HepG2 (cell line): ENCODE measurements around the gene INO80. TPM values are rescaled to one million over a fixed set of nuclear protein-coding genes. Genes with fewer than 3 reads are reported as not detected.

Experiments used
- AKAP8 ChIP-seq: sonication (generic); formaldehyde crosslinking; IDR thresholded peaks from 2 replicates; pipeline ENCODE4 v1.5.1; 2020; ENCODE audit warnings: mild to moderate bottlenecking, missing genetic modification reagents
- DNMT3B ChIP-seq: conservative IDR thresholded peaks from 2 replicates; pipeline ENCODE4 v1.6.1; 2016; ENCODE audit warnings: missing biosample characterization, control low read depth
- GATAD1 ChIP-seq: IDR thresholded peaks from 2 replicates; pipeline ENCODE4 v1.6.1; 2016; ENCODE audit warnings: missing genetic modification reagents, missing compliant biosample characterization
- HES4 ChIP-seq: sonication (generic); formaldehyde crosslinking; IDR thresholded peaks from 2 replicates; pipeline ENCODE4 v1.9.0; 2021; ENCODE audit warnings: mild to moderate bottlenecking, missing genetic modification reagents, borderline replicate concordance
- HHEX ChIP-seq: IDR thresholded peaks from 2 replicates; pipeline ENCODE4 v1.6.1; 2016; ENCODE audit warnings: control low read depth
- HMGA1 ChIP-seq: sonication (generic); formaldehyde crosslinking; conservative IDR thresholded peaks from 2 replicates; pipeline ENCODE4 v1.4.0; 2020; ENCODE audit warnings: missing genetic modification reagents
- HOXD1 ChIP-seq: sonication (generic); formaldehyde crosslinking; IDR thresholded peaks from 2 replicates; pipeline ENCODE4 v1.5.0; 2020; ENCODE audit warnings: missing genetic modification reagents
- KAT7 ChIP-seq: IDR thresholded peaks from 2 replicates; pipeline ENCODE4 v1.6.1; 2018; ENCODE audit warnings: borderline replicate concordance, missing compliant biosample characterization
- MBD4 ChIP-seq: IDR thresholded peaks from 2 replicates; pipeline ENCODE4 v1.6.1; 2012; ENCODE audit warnings: low read length, inconsistent platforms, borderline replicate concordance
- MBNL3 ChIP-seq: fragments of 250-450 bp; sonication (Bioruptor Pico); conservative IDR thresholded peaks from 2 replicates; pipeline ENCODE4 v1.8.0; 2022; ENCODE audit warnings: mild to moderate bottlenecking, inconsistent platforms
- RBAK ChIP-seq: sonication (generic); formaldehyde crosslinking; IDR thresholded peaks from 2 replicates; pipeline ENCODE4 v1.5.1; 2020; ENCODE audit warnings: mild to moderate bottlenecking, missing genetic modification reagents
- RFX1 ChIP-seq: fragments of 450-650 bp; IDR thresholded peaks from 2 replicates; pipeline ENCODE4 v1.6.1; 2017
- RFXANK ChIP-seq: IDR thresholded peaks from 2 replicates; pipeline ENCODE4 v1.6.1; 2016
- SMAD1 ChIP-seq: sonication (generic); formaldehyde crosslinking; IDR thresholded peaks from 2 replicates; pipeline ENCODE4 v1.4.0; 2020; ENCODE audit warnings: missing genetic modification reagents, low read depth, mild to moderate bottlenecking, borderline replicate concordance
- TCF7 ChIP-seq: sonication (generic); IDR thresholded peaks from 2 replicates; pipeline ENCODE4 v1.6.1; 2016; ENCODE audit warnings: antibody characterized with exemption, low read depth
- TOE1 ChIP-seq: sonication (generic); formaldehyde crosslinking; IDR thresholded peaks from 2 replicates; pipeline ENCODE4 v1.4.0; 2020; ENCODE audit warnings: mild to moderate bottlenecking, missing genetic modification reagents
- ZFP90 ChIP-seq: sonication (generic); formaldehyde crosslinking; IDR thresholded peaks from 2 replicates; pipeline ENCODE4 v1.8.0; 2022; ENCODE audit warnings: missing genetic modification reagents, mild to moderate bottlenecking, inconsistent platforms, borderline replicate concordance
- ZKSCAN1 ChIP-seq: fragments of 150-350 bp; IDR thresholded peaks from 2 replicates; pipeline ENCODE4 v1.6.1; 2014; ENCODE audit warnings: low read length
- ZNF260 ChIP-seq: sonication (generic); formaldehyde crosslinking; IDR thresholded peaks from 2 replicates; pipeline ENCODE4 v1.4.0; 2020; ENCODE audit warnings: missing genetic modification reagents, low read depth, mild to moderate bottlenecking, borderline replicate concordance
- ZNF33B ChIP-seq: sonication (generic); formaldehyde crosslinking; IDR thresholded peaks from 2 replicates; pipeline ENCODE4 v1.5.1; 2020; ENCODE audit warnings: mild to moderate bottlenecking, missing genetic modification reagents
- ZNF431 ChIP-seq: sonication (generic); formaldehyde crosslinking; IDR thresholded peaks from 2 replicates; pipeline ENCODE4 v1.9.0; 2022; ENCODE audit warnings: missing genetic modification reagents, low read depth, mild to moderate bottlenecking, borderline replicate concordance
- ZNF841 ChIP-seq: sonication (generic); formaldehyde crosslinking; IDR thresholded peaks from 2 replicates; pipeline ENCODE4 v1.8.1; 2023; ENCODE audit warnings: missing genetic modification reagents, borderline replicate concordance
- polyA plus RNA-seq, 8 experiments: library from polyadenylated mRNA; depleted of rRNA in 3 of 8; stranded (reverse) in 7 of 8; unstranded in 1 of 8; fragments of >200 nt; fragmentation: Illumina TruSeq in 4 of 8; extraction: Trizol in 4 of 8; gene quantifications; 2 replicates each; pipeline versions ENCODE4 v1.2.1 to v1.2.3, GENCODE V29; 2011 to 2016; ENCODE audit warnings: low read depth in 4 of 8, missing spikeins in 1 of 8, mixed read lengths in 1 of 8; ENCODE audit not compliant: insufficient read depth in 1 of 8
- total RNA-seq, 5 experiments: library from RNA; depleted of rRNA; stranded (reverse); fragments of >200 nt; fragmentation: Illumina TruSeq; extraction: Trizol; gene quantifications; 2 replicates each; pipeline ENCODE4 v1.2.3, GENCODE V29; 2016; ENCODE audit warnings: low read depth in 1 of 5
- TF ChIP-seq, protein P1 (sequence below): sonication (generic); formaldehyde crosslinking; IDR thresholded peaks from 2 replicates; pipeline ENCODE4 v1.8.0; 2022; ENCODE audit warnings: missing genetic modification reagents, mild to moderate bottlenecking, moderate library complexity, borderline replicate concordance
- TF ChIP-seq, protein P2 (sequence below): sonication (generic); formaldehyde crosslinking; IDR thresholded peaks from 2 replicates; pipeline ENCODE4 v1.5.0; 2020; ENCODE audit warnings: missing genetic modification reagents, mild to moderate bottlenecking, borderline replicate concordance
- TF ChIP-seq, protein P3 (sequence below): fragments of 450-650 bp; IDR thresholded peaks from 2 replicates; pipeline ENCODE4 v1.6.1; 2016

The INO80 gene
- total and polyA plus RNA-seq, 2 of the 13 experiments (the other 11 are each of a cell fraction or from before 2014, with no cell fraction given): 3.6 to 14.8 TPM

DNA sequence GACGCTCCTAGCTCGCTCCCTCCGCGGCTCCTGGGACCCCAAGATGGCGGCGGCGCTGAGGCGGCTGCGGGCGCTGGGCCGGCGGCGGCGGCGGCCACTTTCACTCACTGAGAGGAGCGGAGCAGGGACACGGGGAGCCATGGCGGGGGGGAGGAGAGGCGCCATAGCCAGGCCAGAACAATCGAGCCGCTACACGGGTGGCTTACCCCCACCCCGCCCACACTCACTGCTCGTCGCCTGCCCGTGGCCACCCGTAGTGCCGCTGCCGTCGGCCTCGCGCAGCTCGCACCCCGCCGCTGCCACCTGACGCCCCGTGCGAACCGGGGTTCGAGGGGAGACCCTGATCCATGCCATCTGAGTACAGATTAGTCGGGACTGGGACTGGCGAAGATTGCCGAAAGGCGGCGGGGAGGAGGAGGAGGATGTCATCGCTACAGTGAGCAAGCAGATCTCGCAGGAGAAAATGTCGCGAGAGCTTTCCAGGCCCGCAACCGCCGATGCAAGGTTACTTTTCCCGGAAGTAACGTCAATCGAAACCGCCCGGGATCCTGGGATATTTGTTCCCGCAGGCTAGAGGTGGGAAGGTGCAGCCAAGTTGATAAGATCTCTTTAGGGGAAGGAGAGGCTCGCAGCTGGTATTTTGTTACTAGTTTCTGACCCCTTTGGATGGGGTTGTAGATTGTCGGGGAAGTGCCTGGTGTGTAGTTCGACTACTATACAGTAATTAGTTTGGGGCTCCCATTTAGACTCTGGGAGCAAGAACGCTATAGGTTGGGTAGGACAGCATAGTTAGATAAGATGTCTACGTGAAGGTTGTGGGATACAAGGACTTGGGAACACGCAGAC is at the start of gene INO80 (continued):
- TF ChIP-seq, protein P1, sequence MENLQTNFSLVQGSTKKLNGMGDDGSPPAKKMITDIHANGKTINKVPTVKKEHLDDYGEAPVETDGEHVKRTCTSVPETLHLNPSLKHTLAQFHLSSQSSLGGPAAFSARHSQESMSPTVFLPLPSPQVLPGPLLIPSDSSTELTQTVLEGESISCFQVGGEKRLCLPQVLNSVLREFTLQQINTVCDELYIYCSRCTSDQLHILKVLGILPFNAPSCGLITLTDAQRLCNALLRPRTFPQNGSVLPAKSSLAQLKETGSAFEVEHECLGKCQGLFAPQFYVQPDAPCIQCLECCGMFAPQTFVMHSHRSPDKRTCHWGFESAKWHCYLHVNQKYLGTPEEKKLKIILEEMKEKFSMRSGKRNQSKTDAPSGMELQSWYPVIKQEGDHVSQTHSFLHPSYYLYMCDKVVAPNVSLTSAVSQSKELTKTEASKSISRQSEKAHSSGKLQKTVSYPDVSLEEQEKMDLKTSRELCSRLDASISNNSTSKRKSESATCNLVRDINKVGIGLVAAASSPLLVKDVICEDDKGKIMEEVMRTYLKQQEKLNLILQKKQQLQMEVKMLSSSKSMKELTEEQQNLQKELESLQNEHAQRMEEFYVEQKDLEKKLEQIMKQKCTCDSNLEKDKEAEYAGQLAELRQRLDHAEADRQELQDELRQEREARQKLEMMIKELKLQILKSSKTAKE (CRISPR knock-in tag): no peak
- TF ChIP-seq RBAK (CRISPR knock-in tag) (no peak), HHEX (CRISPR knock-in tag) (peak; percentile 22; the same call in 1 of the 2 replicates), MBD4 (no peak), ZNF841 (CRISPR knock-in tag) (no peak), TCF7 (no peak), ZNF33B (CRISPR knock-in tag) (no peak; the same call in 1 of the 2 replicates), SMAD1 (no peak), AKAP8 (CRISPR knock-in tag) (peak; percentile 42; the same call in 1 of the 2 replicates), HOXD1 (CRISPR knock-in tag) (no peak), HMGA1 (CRISPR knock-in tag) (no peak), KAT7 (peak; percentile 53; the same call in 1 of the 2 replicates), GATAD1 (CRISPR knock-in tag) (peak; percentile 83; the same call in 1 of the 2 replicates), DNMT3B (no peak; the same call in 1 of the 2 replicates), TOE1 (CRISPR knock-in tag) (no peak), ZNF260 (CRISPR knock-in tag) (no peak), ZNF431 (CRISPR knock-in tag) (no peak), ZFP90 (CRISPR knock-in tag) (no peak), HES4 (CRISPR knock-in tag) (0 out of 2 replicates have a peak, but pooled peaks have one; percentile 35), RFXANK (CRISPR knock-in tag) (no peak), ZKSCAN1 (no peak), MBNL3 (CRISPR knock-in tag) (no peak), RFX1 (no peak)
- TF ChIP-seq, protein P2, sequence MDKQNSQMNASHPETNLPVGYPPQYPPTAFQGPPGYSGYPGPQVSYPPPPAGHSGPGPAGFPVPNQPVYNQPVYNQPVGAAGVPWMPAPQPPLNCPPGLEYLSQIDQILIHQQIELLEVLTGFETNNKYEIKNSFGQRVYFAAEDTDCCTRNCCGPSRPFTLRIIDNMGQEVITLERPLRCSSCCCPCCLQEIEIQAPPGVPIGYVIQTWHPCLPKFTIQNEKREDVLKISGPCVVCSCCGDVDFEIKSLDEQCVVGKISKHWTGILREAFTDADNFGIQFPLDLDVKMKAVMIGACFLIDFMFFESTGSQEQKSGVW (CRISPR knock-in tag): no peak
- TF ChIP-seq, protein P3, sequence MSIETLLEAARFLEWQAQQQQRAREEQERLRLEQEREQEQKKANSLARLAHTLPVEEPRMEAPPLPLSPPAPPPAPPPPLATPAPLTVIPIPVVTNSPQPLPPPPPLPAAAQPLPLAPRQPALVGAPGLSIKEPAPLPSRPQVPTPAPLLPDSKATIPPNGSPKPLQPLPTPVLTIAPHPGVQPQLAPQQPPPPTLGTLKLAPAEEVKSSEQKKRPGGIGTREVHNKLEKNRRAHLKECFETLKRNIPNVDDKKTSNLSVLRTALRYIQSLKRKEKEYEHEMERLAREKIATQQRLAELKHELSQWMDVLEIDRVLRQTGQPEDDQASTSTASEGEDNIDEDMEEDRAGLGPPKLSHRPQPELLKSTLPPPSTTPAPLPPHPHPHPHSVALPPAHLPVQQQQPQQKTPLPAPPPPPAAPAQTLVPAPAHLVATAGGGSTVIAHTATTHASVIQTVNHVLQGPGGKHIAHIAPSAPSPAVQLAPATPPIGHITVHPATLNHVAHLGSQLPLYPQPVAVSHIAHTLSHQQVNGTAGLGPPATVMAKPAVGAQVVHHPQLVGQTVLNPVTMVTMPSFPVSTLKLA: no peak
